OCI-LY7 (cell line): ENCODE measurements around the gene IL17A.

ENCODE experiments used
- CTCF ChIP-seq: fragments of 200-600 bp; sonication (generic); conservative IDR thresholded peaks from 2 replicates; pipeline ENCODE4 v1.5.1; 2014; ENCODE audit warnings: mild to moderate bottlenecking, antibody characterized with exemption, low read length, moderate library complexity, mixed read lengths
- EZH2phosphoT487 ChIP-seq: fragments of 200-600 bp; sonication (generic); IDR thresholded peaks from 2 replicates; pipeline ENCODE4 v1.6.1; 2018; ENCODE audit warnings: low read depth, borderline replicate concordance, mild to moderate bottlenecking, mixed run types, antibody characterized with exemption, low read length, moderate library complexity, mixed read lengths

GRCh38 chr6:52233975-52234823 is 48.0 kb downstream of the IL17A start:
- peak; percentile 73 for TF ChIP-seq CTCF
- TF ChIP-seq EZH2phosphoT487, result no peak
